Right kidney (tissue), 1 donor: ENCODE results near the gene RNF19B.

Source experiments
- DNase-seq: peaks from one replicate; pipeline ENCODE4 v3.0.0-alpha.2; 2016

The RNF19B gene

GRCh38 chr1:32900956-32901822 is 63.4 kb downstream of the RNF19B start, which contains the start of gene TMEM54:
TSS of gene TMEM54 (minus strand) at chr1:32901389. CDS start at chr1:32901238, 151 bp downstream.
- peak; percentile 33 for DNase-seq

- no peak for DNase-seq
Observed at GRCh38 chr1:32900371-32900955, 64.1 kb downstream of the RNF19B start.

- no peak for DNase-seq
Observed at GRCh38 chr1:32899586-32900296, 64.9 kb downstream of the RNF19B start.

- no peak for DNase-seq
Observed at GRCh38 chr1:32898958-32899357, 65.7 kb downstream of the RNF19B start.

GRCh38 chr1:32898056-32898455 is 66.6 kb downstream of the RNF19B start:
- no peak for DNase-seq

GRCh38 chr1:32897082-32898049 is 67.2 kb downstream of the RNF19B start:
- DNase-seq = no peak

GRCh38 chr1:32896451-32896850 is 68.2 kb downstream of the RNF19B start:
- no peak for DNase-seq

- no peak for DNase-seq
Observed at GRCh38 chr1:32895325-32896215, 69.0 kb downstream of the RNF19B start.

- DNase-seq = no peak
Observed at GRCh38 chr1:32894681-32895080, 69.9 kb downstream of the RNF19B start.

GRCh38 chr1:32894019-32894600 is 70.5 kb downstream of the RNF19B start:
- no peak for DNase-seq

GRCh38 chr1:32893198-32894018 is 71.2 kb downstream of the RNF19B start:
- DNase-seq = peak; percentile 67

GRCh38 chr1:32892368-32893197 is 72.0 kb downstream of the RNF19B start:
- no peak for DNase-seq

GRCh38 chr1:32891630-32892029 is 73.0 kb downstream of the RNF19B start:
- DNase-seq = no peak

- DNase-seq = no peak
Observed at GRCh38 chr1:32891241-32891570, 73.4 kb downstream of the RNF19B start.

GRCh38 chr1:32890516-32891240 is 73.9 kb downstream of the RNF19B start:
- no peak for DNase-seq

GRCh38 chr1:32889731-32890278 is 74.8 kb downstream of the RNF19B start:
- DNase-seq = no peak

GRCh38 chr1:32888677-32889420 is 75.8 kb downstream of the RNF19B start:
- no peak for DNase-seq
